HG03196 (cell line): ENCODE data around the gene FBLN2.

Source experiments
- ATAC-seq: cut with Tn5 transposase; IDR thresholded peaks from one replicate; pipeline ENCODE4 v1.9.1; 2021; ENCODE audit not compliant: unreplicated experiment

Gene FBLN2

GRCh38 chr3:13674538-13675185, 125.7 kb downstream of the FBLN2 start:
- ATAC-seq, result no peak

- no peak for ATAC-seq
Observed at GRCh38 chr3:13676356-13677017, 127.6 kb downstream of the FBLN2 start.

- ATAC-seq, result no peak
Observed at GRCh38 chr3:13677272-13677671, 128.3 kb downstream of the FBLN2 start.

- ATAC-seq, result no peak
Observed at GRCh38 chr3:13681931-13682330, 133.0 kb downstream of the FBLN2 start.

- no peak for ATAC-seq
Observed at GRCh38 chr3:13682331-13683013, 133.5 kb downstream of the FBLN2 start.

GRCh38 chr3:13683288-13683687, 134.4 kb downstream of the FBLN2 start:
- ATAC-seq, result no peak

GRCh38 chr3:13683772-13684171, 134.8 kb downstream of the FBLN2 start:
- ATAC-seq, result no peak

- no peak for ATAC-seq
Observed at GRCh38 chr3:13684350-13684749, 135.4 kb downstream of the FBLN2 start.

- ATAC-seq, result no peak
Observed at GRCh38 chr3:13684854-13685253, 135.9 kb downstream of the FBLN2 start.

GRCh38 chr3:13685721-13686120, 136.8 kb downstream of the FBLN2 start:
- no peak for ATAC-seq

- no peak for ATAC-seq
Observed at GRCh38 chr3:13686367-13687160, 137.6 kb downstream of the FBLN2 start.

GRCh38 chr3:13687517-13687943, 138.6 kb downstream of the FBLN2 start:
- no peak for ATAC-seq
